Measurements from ENCODE around the gene LCP2.

Gene LCP2

DNA sequence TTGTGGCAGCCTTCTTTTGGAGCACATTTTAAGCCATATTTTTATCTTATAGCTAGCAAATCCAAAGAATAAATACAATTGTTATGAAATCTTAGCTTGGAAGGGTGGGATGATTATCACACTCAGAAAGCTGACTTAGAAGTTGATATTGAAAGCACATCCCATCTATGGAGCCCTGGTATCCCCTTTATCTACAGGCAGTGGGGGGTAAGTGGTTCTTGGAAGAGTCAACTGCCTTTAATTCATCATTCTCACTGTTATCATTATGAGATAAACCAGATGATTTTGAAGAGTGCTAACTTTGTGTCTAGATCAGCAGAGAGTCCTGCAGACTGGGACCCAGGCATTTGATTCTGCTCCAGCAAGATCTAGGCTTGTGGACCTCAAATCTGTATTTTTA, 3.0 kb downstream of the LCP2 start:
- no peak for DNase-seq

DNA sequence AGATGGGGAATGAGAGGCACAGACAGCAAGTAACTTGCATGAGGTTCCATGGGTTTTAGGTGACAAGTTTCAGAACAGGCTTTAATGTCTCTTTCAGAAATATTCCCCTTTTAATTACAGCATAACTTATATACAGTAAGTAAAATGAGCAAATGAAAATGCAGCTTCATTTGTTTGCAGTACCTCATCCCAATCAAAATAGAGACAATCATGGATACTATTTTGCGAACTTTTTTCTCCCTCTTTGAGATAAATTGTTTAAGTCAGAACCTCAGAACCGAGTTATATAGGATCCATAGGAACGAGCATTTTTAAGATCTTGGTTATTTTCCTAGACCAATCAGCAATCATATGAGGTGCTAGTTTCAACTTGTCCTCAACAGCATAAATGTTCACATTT, 3.5 kb downstream of the LCP2 start:
- no peak for DNase-seq

GRCh38 chr5:170293273-170293672, 4.3 kb downstream of the LCP2 start:
- DNase-seq: peak; percentile 79

DNA sequence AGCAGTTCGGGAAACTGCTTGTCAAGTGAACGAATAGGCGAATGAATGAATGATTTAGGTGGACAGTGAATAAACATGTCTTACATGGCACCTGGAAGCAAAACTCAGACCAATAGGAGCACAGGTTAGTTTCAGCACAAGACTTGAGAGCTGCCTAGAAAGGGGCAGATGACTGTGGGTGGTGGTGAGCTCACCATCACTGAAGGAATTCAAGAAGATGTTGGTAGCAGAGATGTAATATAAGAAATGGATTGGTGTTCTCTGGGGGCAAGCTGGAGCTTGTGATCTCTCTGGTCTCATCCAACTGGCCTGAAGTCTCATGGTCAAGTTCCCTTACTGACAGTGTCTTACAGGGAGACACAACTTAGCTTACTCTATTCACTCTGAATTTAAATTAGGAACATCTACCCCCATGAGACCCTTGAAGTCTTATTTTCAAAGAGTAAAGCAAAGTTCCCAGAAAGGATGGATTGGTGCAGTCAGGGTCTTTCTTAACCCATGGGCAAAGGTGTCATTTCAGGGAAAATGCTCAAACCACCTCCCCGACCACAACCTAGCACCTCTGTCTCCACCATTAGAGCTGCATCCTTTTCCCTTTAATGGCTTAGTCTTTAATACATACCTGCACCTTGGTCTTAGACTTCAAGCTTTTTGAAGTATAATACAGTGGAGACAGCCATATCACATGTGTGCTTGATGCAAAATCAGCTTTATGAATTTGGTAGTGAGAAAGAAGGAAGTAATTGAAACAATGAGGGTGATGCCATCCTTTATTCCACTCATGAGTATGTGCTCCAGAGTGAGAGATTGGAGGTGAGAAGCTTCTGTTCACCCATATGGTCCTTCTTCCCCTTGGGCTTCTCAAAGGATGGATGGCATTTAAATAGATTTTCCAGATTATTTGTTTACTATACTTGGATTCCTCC, 5.1 kb downstream of the LCP2 start:
- DNase-seq: peak; percentile 41

DNA sequence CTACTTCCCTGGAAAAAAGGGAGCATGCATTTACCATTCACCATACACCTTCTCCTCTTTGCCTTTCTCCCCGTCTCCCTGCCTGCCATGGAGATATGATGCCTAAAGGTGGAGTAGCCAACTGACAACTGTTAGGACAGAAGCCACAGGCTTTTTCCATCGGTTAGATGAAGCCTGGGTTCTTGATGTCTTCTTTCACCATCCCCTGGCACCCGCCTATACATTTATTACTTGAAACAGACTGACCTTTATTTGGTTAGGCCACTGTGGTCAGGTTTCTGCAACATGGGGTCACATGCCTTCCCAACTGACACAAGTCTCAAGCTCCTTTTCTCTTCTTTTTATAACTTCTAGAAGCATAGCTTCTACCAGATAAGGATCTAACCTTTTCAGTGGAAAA, 7.1 kb downstream of the LCP2 start:
- no peak for DNase-seq

GRCh38 chr5:170289764-170290163, 7.8 kb downstream of the LCP2 start:
- no peak for DNase-seq

GRCh38 chr5:170289121-170289520, 8.5 kb downstream of the LCP2 start:
- DNase-seq: no peak

DNA sequence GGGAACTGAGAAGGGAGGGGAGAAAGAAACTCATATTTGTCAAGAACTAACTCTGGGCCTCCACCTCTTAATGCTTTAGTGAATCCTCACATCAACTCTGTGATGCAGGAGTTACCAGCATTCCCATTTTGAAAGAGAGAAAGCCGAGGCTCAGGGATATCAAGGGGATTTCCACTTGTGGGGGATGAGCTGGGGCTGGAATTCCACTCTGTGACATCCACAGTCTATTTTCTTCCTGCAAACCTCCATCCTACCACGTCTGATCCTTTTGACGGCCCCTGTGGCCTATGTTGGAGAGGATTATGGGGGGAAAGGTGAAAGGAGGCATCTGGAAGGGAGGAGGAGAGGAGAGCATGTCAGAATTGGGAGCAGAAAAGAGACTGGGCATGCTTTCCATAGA, 9.0 kb downstream of the LCP2 start:
- DNase-seq: no peak

GRCh38 chr5:170288151-170288550, 9.4 kb downstream of the LCP2 start:
- no peak for DNase-seq

- no peak for DNase-seq
These were observed 10.0 kb downstream of the LCP2 start for GRCh38 chr5:170287532-170287931.

GRCh38 chr5:170286386-170286925, 11.1 kb downstream of the LCP2 start:
- no peak for DNase-seq

DNA sequence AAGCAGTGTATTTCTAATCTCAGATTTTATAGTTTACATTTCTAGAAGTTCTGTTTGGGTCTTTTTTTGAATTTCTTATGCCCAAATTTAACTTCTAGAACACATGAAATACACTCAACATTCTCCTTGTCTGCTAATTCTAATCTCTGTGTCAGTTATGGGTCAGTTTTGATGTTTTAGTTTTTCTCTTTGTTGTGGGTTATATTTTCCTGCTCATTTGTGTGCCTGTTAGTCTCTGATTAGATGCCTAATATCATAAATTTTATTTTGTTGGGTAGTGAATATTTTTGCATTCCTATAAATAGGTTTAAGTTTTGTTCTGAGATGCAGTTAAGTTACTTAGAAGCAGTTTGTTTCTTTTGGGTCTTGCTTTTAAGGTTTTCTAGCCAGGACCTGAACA, 12.4 kb downstream of the LCP2 start:
- no peak for DNase-seq

DNA sequence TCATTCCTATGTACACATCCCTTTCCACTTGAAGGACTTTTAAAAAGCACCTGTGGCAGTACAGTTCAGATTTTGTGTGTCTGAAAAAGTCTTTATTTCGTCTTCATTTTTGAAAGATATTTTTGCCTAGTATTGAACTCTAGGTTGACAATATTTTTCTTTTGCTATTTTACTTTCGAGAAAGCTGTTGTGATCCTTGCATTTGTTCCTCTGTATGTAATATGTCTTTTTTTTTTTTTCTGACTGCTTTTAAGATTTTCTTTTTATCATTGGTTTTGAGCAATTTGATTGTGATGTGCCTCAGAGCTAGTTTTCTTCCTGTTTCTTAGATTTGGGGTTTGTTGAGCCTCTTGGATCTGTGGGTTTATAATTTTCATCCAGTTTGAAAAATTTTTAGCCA, 13.3 kb downstream of the LCP2 start:
- DNase-seq: no peak

DNA sequence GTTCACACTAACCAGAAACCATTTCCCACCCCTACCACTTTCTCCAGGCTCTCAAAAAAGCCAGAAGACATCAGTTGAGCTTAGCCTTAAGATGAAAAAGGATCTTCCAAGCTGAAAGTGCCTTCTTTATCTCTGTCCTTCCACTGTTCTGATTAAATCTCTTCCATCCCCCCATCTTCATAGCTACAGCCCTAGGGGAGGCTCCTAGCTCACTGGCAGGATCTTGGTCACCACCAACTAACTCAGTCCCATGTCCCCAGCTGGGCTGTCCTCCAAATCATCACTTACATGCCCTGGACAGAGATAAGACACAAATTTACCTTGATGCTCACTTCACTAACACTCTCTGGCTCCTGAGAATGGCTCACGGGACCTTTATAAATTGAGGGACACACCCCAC, 14.3 kb downstream of the LCP2 start:
- DNase-seq: no peak

DNA sequence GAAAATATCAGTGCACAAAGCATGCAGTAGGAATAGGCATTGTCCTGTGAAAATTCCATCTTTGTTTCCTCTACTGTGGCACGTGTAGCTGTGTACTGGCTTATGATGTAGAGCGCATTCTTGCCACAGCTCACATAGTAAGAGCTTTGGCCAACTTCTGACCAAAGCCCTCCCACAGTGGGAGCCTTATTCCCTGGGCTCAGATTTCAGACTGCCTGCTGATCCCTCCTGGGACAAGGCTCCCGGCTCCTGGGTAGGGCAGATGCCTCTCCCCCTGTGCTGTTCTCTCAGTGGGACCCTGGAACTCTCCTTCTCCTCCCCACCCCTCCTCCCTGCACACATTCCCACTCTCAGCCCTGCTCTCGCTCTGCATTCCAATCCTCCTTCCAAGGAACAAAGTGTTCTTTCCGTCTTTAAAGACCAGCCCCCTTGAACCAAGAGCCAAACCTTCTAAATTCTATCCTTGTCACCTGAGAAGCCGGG, 17.5 kb downstream of the LCP2 start:
- no peak for DNase-seq

GRCh38 chr5:170279459-170279817, 18.1 kb downstream of the LCP2 start:
- DNase-seq: no peak

DNA sequence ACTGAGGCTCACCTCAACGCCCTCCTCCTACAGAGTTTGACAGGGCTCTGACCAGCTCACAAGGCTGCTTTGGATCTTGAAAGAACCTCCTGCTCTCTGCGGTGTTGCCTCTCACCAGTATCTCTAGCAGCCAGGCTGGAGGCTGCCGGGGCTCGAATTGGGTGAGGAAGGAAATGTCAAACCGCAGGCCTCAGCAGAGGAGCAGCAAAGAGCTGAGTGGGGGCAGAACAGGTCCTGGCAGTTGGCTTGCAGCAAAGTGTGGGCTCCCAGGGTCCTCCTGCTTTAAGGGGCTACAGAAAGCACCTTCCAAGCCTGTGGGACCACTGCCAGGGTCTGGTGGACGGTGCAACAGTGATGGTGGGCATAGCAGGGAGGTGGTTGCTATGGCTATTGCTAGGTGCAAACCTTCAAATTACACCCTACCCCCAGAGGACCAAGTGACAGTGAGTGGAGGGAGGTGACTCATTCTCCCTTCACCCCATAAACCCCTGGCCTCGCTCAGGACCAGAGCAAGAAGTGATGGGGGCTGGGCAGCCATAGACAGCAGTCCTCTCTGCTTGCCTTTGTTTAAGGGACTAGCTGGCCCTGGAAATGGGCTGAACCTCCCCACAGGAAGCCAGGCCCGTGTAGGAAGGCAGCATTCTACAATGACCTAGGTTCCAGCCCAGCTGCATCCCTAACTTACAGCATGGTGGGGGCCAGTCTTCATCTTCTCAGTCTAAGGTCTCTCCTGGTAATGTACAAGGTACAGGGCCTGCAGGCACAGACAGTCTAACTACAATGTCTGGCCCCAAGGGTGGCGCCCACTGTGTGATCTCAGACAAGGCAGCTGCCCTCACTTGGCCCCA, 18.7 kb downstream of the LCP2 start:
- DNase-seq: peak; percentile 90

- no peak for DNase-seq
These were observed 19.7 kb downstream of the LCP2 start for GRCh38 chr5:170277867-170278281.

GRCh38 chr5:170276140-170276539, 21.4 kb downstream of the LCP2 start:
- DNase-seq: no peak

DNA sequence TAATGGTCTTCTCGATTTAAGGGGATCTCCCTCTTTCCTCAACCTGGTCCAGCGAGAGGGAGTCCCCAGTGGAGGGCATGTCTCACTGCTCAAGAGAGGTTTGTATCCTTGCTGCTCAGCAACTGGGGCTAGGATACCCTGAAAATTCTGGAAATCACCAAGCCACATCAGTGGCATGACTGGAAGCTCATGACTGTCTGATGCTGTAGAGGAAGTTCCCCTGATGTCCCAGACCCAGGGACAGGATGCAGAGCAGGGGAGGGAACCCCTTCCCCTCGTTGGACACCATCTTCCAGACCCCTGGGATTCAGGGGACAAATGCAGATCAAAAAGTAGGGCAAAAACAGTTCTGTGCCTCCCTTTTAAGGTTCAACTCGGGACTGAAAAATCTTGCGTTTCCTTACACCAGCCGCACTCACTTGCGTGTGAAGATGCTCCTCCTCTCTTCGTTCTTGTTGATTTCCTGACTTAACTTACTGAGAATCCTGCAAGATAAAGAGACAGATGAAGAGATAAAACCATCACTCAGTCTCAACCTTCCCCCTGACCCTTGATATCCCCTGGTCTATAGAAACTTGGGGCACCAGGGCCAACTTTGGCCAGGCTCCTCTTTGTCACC, 22.1 kb downstream of the LCP2 start:
- DNase-seq: peak; percentile 79

DNA sequence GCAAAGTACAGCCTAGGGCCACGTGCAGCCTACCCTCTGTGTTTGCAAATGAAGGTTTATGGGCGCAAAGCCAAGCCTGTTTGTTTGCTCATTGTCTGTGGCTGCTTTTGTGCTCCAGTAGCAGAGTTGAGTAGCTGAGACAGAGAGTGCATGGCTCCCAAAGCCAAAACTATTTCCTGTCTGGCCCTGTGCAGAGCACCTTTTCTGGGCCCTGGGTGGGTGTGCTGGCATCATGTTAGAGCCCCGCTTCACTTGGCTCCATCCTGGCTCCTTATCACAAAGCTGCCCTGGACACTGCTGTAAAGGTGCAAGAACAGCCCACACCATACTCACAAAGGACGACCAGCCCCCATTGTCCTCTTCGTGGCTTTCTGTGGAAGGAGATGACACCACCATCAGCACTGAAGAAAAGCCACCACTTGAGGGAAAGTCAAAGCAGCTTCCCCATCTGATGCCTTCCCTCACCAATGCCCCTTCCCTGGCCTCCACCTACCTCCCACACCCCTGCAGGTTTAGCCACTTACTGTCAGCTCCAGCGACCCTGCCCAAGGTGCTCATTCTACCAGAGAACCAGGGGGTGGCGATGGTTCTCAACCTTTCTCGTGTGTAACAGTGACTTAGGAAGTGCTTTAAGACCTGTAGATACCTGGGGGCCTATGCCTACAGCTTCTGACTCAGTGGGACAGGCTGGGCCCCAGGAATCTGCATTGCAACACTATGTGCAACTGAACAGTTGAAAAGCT, 23.4 kb downstream of the LCP2 start:
- DNase-seq: peak; percentile 70

GRCh38 chr5:170270293-170271069, 27.1 kb downstream of the LCP2 start:
- DNase-seq: no peak
